Natural killer cell treated with Interleukin-12 subunit alpha and Interleukin-12 subunit beta and Interleukin-15 and Interleukin-18, amount 100 ng/mL, for 72 hours (primary cell): ENCODE results near the gene NBEAL2. TPM values are rescaled to one million over a fixed set of nuclear protein-coding genes. Genes with fewer than 3 reads are reported as not detected.

Experiments used
- ATAC-seq, 2 donors: fragments of 150-1000 bp; cut with Tn5 transposase in 1 of 2; sonication (Bioruptor Pico), chemical (Tn5 transposase) in 1 of 2; 2 replicates each; pipeline ENCODE4 v1.10.0; 2021
- DNase-seq: peaks from one replicate; pipeline ENCODE4 v3.0.0; 2022; ENCODE audit warnings: low spot score
- H3K27ac Mint-ChIP-seq, 2 donors: 1 replicate in 1 of 2; 2 replicates in 1 of 2; pipeline ENCODE4 v1.8.0; 2022; ENCODE audit warnings: mixed read lengths in 2 of 2, mild to moderate bottlenecking in 1 of 2, moderate library complexity in 1 of 2
- H3K27me3 Mint-ChIP-seq, 2 donors: 1 replicate in 1 of 2; 2 replicates in 1 of 2; pipeline ENCODE4 v1.8.0; 2022; ENCODE audit warnings: mixed read lengths in 2 of 2
- H3K36me3 Mint-ChIP-seq: one replicate; pipeline ENCODE4 v1.8.0; 2022; ENCODE audit warnings: mixed read lengths
- H3K4me1 Mint-ChIP-seq, 2 donors: 1 replicate in 1 of 2; 2 replicates in 1 of 2; pipeline ENCODE4 v1.8.0; 2022; ENCODE audit warnings: low read depth in 2 of 2, mixed read lengths in 2 of 2, mild to moderate bottlenecking in 1 of 2
- H3K4me3 Mint-ChIP-seq: one replicate; pipeline ENCODE4 v1.8.0; 2022; ENCODE audit warnings: mixed read lengths
- H3K9me3 Mint-ChIP-seq: 2 replicates; pipeline ENCODE4 v1.8.0; 2022; ENCODE audit warnings: mixed read lengths
- total RNA-seq, 2 donors: library from RNA; stranded (reverse); gene quantifications; one replicate each; pipeline ENCODE4 v1.2.3, GENCODE V29; 2022

Gene NBEAL2
- 100 to 1,000 TPM; 121 to 255 TPM for total RNA-seq

GRCh38 chr3:46978985-46979944, at the start of gene NBEAL2:
Gene NBEAL2, plus strand, starts transcription at chr3:46979666. Its CDS starts 196 bp downstream, at chr3:46979862.
- peak; percentile 90 to 91 for ATAC-seq
- H3K36me3 Mint-ChIP-seq, result peaks cover 5% of the 10 kb centered on the region
- H3K27me3 Mint-ChIP-seq, result no peaks in the 10 kb centered on the region
- no peaks in the 10 kb centered on the region for H3K9me3 Mint-ChIP-seq
- peak within 1 kb of the TSS; percentile 80 to 89 for H3K27ac Mint-ChIP-seq
- DNase-seq, result peak; percentile 99
- peak within 1 kb of the TSS; percentile 85 for H3K4me3 Mint-ChIP-seq
- peaks cover 40 to 44% of the 10 kb centered on the region in 2 donors for H3K4me1 Mint-ChIP-seq

- peak overlapping the region; percentile 76 for H3K4me3 Mint-ChIP-seq
- H3K36me3 Mint-ChIP-seq, result peaks cover 12% of the 10 kb centered on the region
- peaks cover 4% of the 10 kb centered on the region for H3K9me3 Mint-ChIP-seq
- H3K27me3 Mint-ChIP-seq, result no peaks in the 10 kb centered on the region
- DNase-seq, result no peak
- ATAC-seq, result no peak
- H3K27ac Mint-ChIP-seq, result peak overlapping the region; percentile 84 to 87
- peaks cover 67% of the 10 kb centered on the region in 2 donors for H3K4me1 Mint-ChIP-seq
Measured at GRCh38 chr3:46930166-46930944, 49.1 kb upstream of the NBEAL2 start.

GRCh38 chr3:46930945-46931403, 48.5 kb upstream of the NBEAL2 start:
- H3K9me3 Mint-ChIP-seq, result peaks cover 4% of the 10 kb centered on the region
- peak; percentile 61 for DNase-seq
- peaks cover 61 to 62% of the 10 kb centered on the region in 2 donors for H3K4me1 Mint-ChIP-seq
- ATAC-seq, result peak; percentile 39 to 65
- peak overlapping the region; percentile 76 for H3K4me3 Mint-ChIP-seq
- peak overlapping the region; percentile 84 to 87 for H3K27ac Mint-ChIP-seq
- H3K36me3 Mint-ChIP-seq, result peaks cover 12% of the 10 kb centered on the region
- no peaks in the 10 kb centered on the region for H3K27me3 Mint-ChIP-seq

- H3K36me3 Mint-ChIP-seq, result peaks cover 12% of the 10 kb centered on the region
- peak overlapping the region; percentile 76 for H3K4me3 Mint-ChIP-seq
- ATAC-seq, result peak; percentile 78 to 79
Measured at GRCh38 chr3:46931631-46932331, 47.7 kb upstream of the NBEAL2 start.

GRCh38 chr3:46932455-46933225, 46.8 kb upstream of the NBEAL2 start:
- H3K27ac Mint-ChIP-seq, result peak overlapping the region; percentile 84 to 87
- H3K36me3 Mint-ChIP-seq, result peaks cover 13% of the 10 kb centered on the region
- no peak for ATAC-seq
- peaks cover 54 to 61% of the 10 kb centered on the region in 2 donors for H3K4me1 Mint-ChIP-seq
- DNase-seq, result no peak
- H3K9me3 Mint-ChIP-seq, result peaks cover 4% of the 10 kb centered on the region
- H3K27me3 Mint-ChIP-seq, result no peaks in the 10 kb centered on the region
- H3K4me3 Mint-ChIP-seq, result peak overlapping the region; percentile 76

More at GRCh38 chr3:46931631-46932331, 47.7 kb upstream of the NBEAL2 start:
- peak; percentile 77 for DNase-seq
- Mint-ChIP-seq H3K9me3 (peaks cover 4% of the 10 kb centered on the region), H3K27me3 (no peaks in the 10 kb centered on the region), H3K27ac (peak overlapping the region; percentile 84 to 87), H3K4me1 (peaks cover 60 to 67% of the 10 kb centered on the region in 2 donors)

GRCh38 chr3:46933261-46933660, 46.2 kb upstream of the NBEAL2 start:
- Mint-ChIP-seq H3K27me3 (no peaks in the 10 kb centered on the region), H3K4me1 (peaks cover 55 to 63% of the 10 kb centered on the region in 2 donors), H3K9me3 (peaks cover 4% of the 10 kb centered on the region), H3K27ac (no peak overlapping the region), H3K36me3 (peaks cover 16% of the 10 kb centered on the region), H3K4me3 (no peak overlapping the region)
- DNase-seq, result no peak
- no peak for ATAC-seq

GRCh38 chr3:46934072-46934471, 45.4 kb upstream of the NBEAL2 start:
- no peak for DNase-seq
- Mint-ChIP-seq H3K9me3 (no peaks in the 10 kb centered on the region), H3K4me3 (no peak overlapping the region), H3K27ac (no peak overlapping the region), H3K36me3 (peaks cover 13% of the 10 kb centered on the region), H3K4me1 (peaks cover 52 to 61% of the 10 kb centered on the region in 2 donors), H3K27me3 (no peaks in the 10 kb centered on the region)
- no peak for ATAC-seq

GRCh38 chr3:46934498-46935167, 44.8 kb upstream of the NBEAL2 start:
- peaks cover 10% of the 10 kb centered on the region for H3K36me3 Mint-ChIP-seq
- no peak overlapping the region for H3K4me3 Mint-ChIP-seq
- DNase-seq (no peak), ATAC-seq (no peak)
- no peaks in the 10 kb centered on the region for H3K9me3 Mint-ChIP-seq
- H3K27ac Mint-ChIP-seq, result peak overlapping the region in 1 of 2 donors; percentile 39
- H3K4me1 Mint-ChIP-seq, result peaks cover 54 to 61% of the 10 kb centered on the region in 2 donors
- no peaks in the 10 kb centered on the region for H3K27me3 Mint-ChIP-seq

GRCh38 chr3:46935168-46935858, 44.2 kb upstream of the NBEAL2 start:
- H3K27ac Mint-ChIP-seq, result peak overlapping the region in 1 of 2 donors; percentile 39

GRCh38 chr3:46935989-46936558, 43.4 kb upstream of the NBEAL2 start:
- Mint-ChIP-seq H3K27ac (peak overlapping the region; percentile 15 to 47), H3K4me3 (no peak overlapping the region), H3K27me3 (no peaks in the 10 kb centered on the region), H3K4me1 (peaks cover 59 to 61% of the 10 kb centered on the region in 2 donors), H3K36me3 (peaks cover 18% of the 10 kb centered on the region), H3K9me3 (no peaks in the 10 kb centered on the region)
- ATAC-seq, result no peak
- no peak for DNase-seq

More at GRCh38 chr3:46935168-46935858, 44.2 kb upstream of the NBEAL2 start:
- Mint-ChIP-seq H3K36me3 (peaks cover 14% of the 10 kb centered on the region), H3K27me3 (no peaks in the 10 kb centered on the region), H3K9me3 (no peaks in the 10 kb centered on the region), H3K4me3 (no peak overlapping the region), H3K4me1 (peaks cover 60 to 63% of the 10 kb centered on the region in 2 donors)
- no peak for ATAC-seq
- no peak for DNase-seq

- peaks cover 52 to 53% of the 10 kb centered on the region in 2 donors for H3K4me1 Mint-ChIP-seq
- H3K27ac Mint-ChIP-seq, result peak overlapping the region; percentile 15 to 47
- peaks cover 18% of the 10 kb centered on the region for H3K36me3 Mint-ChIP-seq
- DNase-seq (no peak), ATAC-seq (no peak)
- no peaks in the 10 kb centered on the region for H3K27me3 Mint-ChIP-seq
- no peak overlapping the region for H3K4me3 Mint-ChIP-seq
- no peaks in the 10 kb centered on the region for H3K9me3 Mint-ChIP-seq
Measured at GRCh38 chr3:46936733-46937250, 42.7 kb upstream of the NBEAL2 start.
